OCI-LY3 (cell line): ENCODE data around the gene ERCC5.

ENCODE experiments used
- CTCF ChIP-seq: fragments of 200-600, 300-600 bp; sonication (generic); IDR thresholded peaks from 2 replicates; pipeline ENCODE4 v1.5.1; 2014; ENCODE audit warnings: antibody characterized with exemption, low read length, low read depth
- EZH2phosphoT487 ChIP-seq: fragments of 200-600 bp; shearing (Covaris generic); IDR thresholded peaks from 2 replicates; pipeline ENCODE4 v1.6.1; 2018; ENCODE audit warnings: antibody characterized with exemption, mixed run types, low read depth

GRCh38 chr13:102913914-102914313 is 68.1 kb downstream of the ERCC5 start:
- no peak for TF ChIP-seq CTCF
- no peak for TF ChIP-seq EZH2phosphoT487
